ENCODE results near the gene HRH1. TPM values are rescaled to one million over a fixed set of nuclear protein-coding genes. Genes with fewer than 3 reads are reported as not detected.

Gene HRH1
- 7.6 to 9.0 TPM (median 8.1 TPM) in 5 replicates for total RNA-seq (2022; extraction: Qiagen RNA extraction)

GRCh38 chr3:11154036-11154952 lies at the start of gene HRH1:
HRH1 (plus strand) TSS chr3:11154493; CDS start chr3:11259038, 104,545 bp downstream.

GRCh38 chr3:11271986-11272904 lies 118.0 kb downstream of the HRH1 start, which contains the start of gene ATG7:
ATG7 (plus strand) TSS chr3:11272397; CDS start chr3:11298696, 26,299 bp downstream.

Other genes starting within 250 kb of the HRH1 start
- gene SLC6A1, start 161.7 kb upstream of the HRH1 start, total RNA-seq (2022; extraction: Qiagen RNA extraction): not detected in 5 replicates
- 14.8 to 24.0 TPM (median 17.2 TPM) in 5 replicates for gene ATG7, start 117.9 kb downstream of the HRH1 start, total RNA-seq (2022; extraction: Qiagen RNA extraction)

All from A549 treated with CORT108297 at 1 μM for 4 hours (cell line).